Pancreas (tissue), 10 donors: ENCODE data around the gene PTX4. TPM values are rescaled to one million over a fixed set of nuclear protein-coding genes. Genes with fewer than 3 reads are reported as not detected.

ENCODE experiments used
- ATAC-seq, 4 donors: fragments of 200-7000 bp; cut with Tn5 transposase; one replicate each; pipeline versions ENCODE4 v1.8.0 to v1.9.1; 2020; ENCODE audit warnings: mild to moderate bottlenecking in 4 of 4, moderate library complexity in 4 of 4
- DNase-seq, 6 donors: peaks; one replicate each; pipeline ENCODE4 v3.0.0-alpha.2; 2020
- FAIRE-seq: peaks from 2 replicates; lab custom pipeline; 2012; peaks lifted over from hg19 to GRCh38; lab: Jason Lieb, UNC
- H3K27ac ChIP-seq, 4 donors: fragments of 200-600 bp; sonication (generic); 1 replicate in 3 of 4; 2 replicates in 1 of 4; pipeline versions ENCODE4 v1.5.0 to v1.8.0; 2020
- H3K27me3 ChIP-seq, 4 donors: fragments of 200-600 bp; one replicate each; pipeline ENCODE4 v1.8.0; 2021
- H3K36me3 ChIP-seq, 3 donors: fragments of 200-600 bp; sonication (generic) in 1 of 3; one replicate each; pipeline versions ENCODE4 v1.5.0 to v1.8.0; 2020 to 2021
- H3K4me1 ChIP-seq, 3 donors: fragments of 200-600 bp; one replicate each; pipeline ENCODE4 v1.8.0; 2021
- H3K4me3 ChIP-seq, 4 donors: fragments of 200-600 bp; sonication (generic) in 2 of 4; one replicate each; pipeline versions ENCODE4 v1.5.0 to v1.8.0; 2020 to 2021
- H3K9me3 ChIP-seq, 4 donors: fragments of 200-600 bp; one replicate each; pipeline ENCODE4 v1.8.0; 2021
- CTCF ChIP-seq, 4 donors: fragments of 200-600 bp; sonication (generic) in 3 of 4; IDR thresholded peaks; one replicate each; pipeline versions ENCODE4 v1.5.0 to v1.8.0; 2021; ENCODE audit warnings: antibody characterized with exemption in 4 of 4
- WGBS, 2 donors: extraction: QIAGEN DNeasy Blood & Tissue Kit; methylation state at CpG; one replicate each; pipeline ENCODE4 v1.1.7; 2013; 5-methylcytosine and 5-hydroxymethylcytosine counted together
- intact Hi-C, 3 donors: fragments of 100-400 bp; cut with DNase I; formaldehyde crosslinking; loops; one replicate each; pipeline versions ENCODE4 v1.11.1 to v1.14.2; 2022
- polyA plus RNA-seq, 2 donors: library from polyadenylated mRNA; stranded (reverse); fragments of 200-250 nt; gene quantifications; one replicate each; pipeline ENCODE4 v1.2.3, GENCODE V29; 2013
- total RNA-seq, 6 donors: library from RNA; stranded (reverse); fragmentation: NEBNext Ultra II Directional in 4 of 6; extraction: Animal tissue kit (Norgen Biotek cat#: 25700) in 4 of 6; gene quantifications; one replicate each; pipeline versions ENCODE4 v1.2.1 to v1.2.4, GENCODE V29; 2021 to 2023
- donor health status: healthy with polysubstance abuse.
- donor health status: DM: no; HTN: no; CAD: no; lungs with moderate emphysema.
- donor health status: DM: no; HTN: no; CAD: no.
- donor health status: control.
- donor health status: control.
- donor health status: Bipolar disorder and iron deficiency.
- donor health status: DM: yes; HTN: yes; CAD: no.
- donor health status: DM: no; HTN: no; CAD: no.
- donor health status: DM: no; HTN: no; CAD: no.
- donor health status: DM: yes; HTN: yes; CAD: no.

PTX4 gene
- total and polyA plus RNA-seq, 8 donors, result not detected

- no peak for TF ChIP-seq CTCF (IDR thresholded peaks at IDR 0.05)
- H3K27ac ChIP-seq, result no peak overlapping the region
- WGBS, 2 donors, result 93 to 95% methylated on average over 41 to 42 of the region's 42 CpGs
- ATAC-seq, result no peak
- peaks cover 0 to 40% (median 7%) of the 10 kb centered on the region in 3 donors for H3K36me3 ChIP-seq
- peak in 1 of 6 donors; percentile 52 for DNase-seq
- no peaks in the 10 kb centered on the region for H3K4me1 ChIP-seq
- intact Hi-C loops, result no loop called here
- H3K27me3 ChIP-seq, result no peaks in the 10 kb centered on the region
- no peak for FAIRE-seq
- H3K4me3 ChIP-seq, result no peak overlapping the region
- H3K9me3 ChIP-seq, result no peaks in the 10 kb centered on the region
Measured at GRCh38 chr16:1457489-1458245, 31.1 kb downstream of the PTX4 start.

GRCh38 chr16:1456951-1457350 is 31.8 kb downstream of the PTX4 start:
- WGBS, 2 donors, result 93 to 94% methylated on average over 16 of the region's 16 CpGs

GRCh38 chr16:1455190-1456171 is 33.3 kb downstream of the PTX4 start:
- intact Hi-C loops, result no loop called here
- no peak overlapping the region for H3K27ac ChIP-seq
- FAIRE-seq, result no peak
- no peaks in the 10 kb centered on the region for H3K27me3 ChIP-seq
- no peaks in the 10 kb centered on the region for H3K9me3 ChIP-seq
- TF ChIP-seq CTCF (IDR thresholded peaks at IDR 0.05), result no peak
- no peaks in the 10 kb centered on the region for H3K4me1 ChIP-seq
- peaks cover 0 to 35% (median 7%) of the 10 kb centered on the region in 3 donors for H3K36me3 ChIP-seq
- no peak for ATAC-seq
- 92 to 95% methylated on average over 40 to 41 of the region's 41 CpGs for WGBS, 2 donors
- peak in 1 of 6 donors; percentile 53 for DNase-seq
- H3K4me3 ChIP-seq, result no peak overlapping the region

More at GRCh38 chr16:1456951-1457350, 31.8 kb downstream of the PTX4 start:
- Histone ChIP-seq H3K27me3 (no peaks in the 10 kb centered on the region), H3K36me3 (peaks cover 0 to 43% (median 7%) of the 10 kb centered on the region in 3 donors), H3K27ac (no peak overlapping the region), H3K4me3 (no peak overlapping the region), H3K4me1 (no peaks in the 10 kb centered on the region), H3K9me3 (no peaks in the 10 kb centered on the region)
- intact Hi-C loops, result no loop called here
- TF ChIP-seq CTCF (IDR thresholded peaks at IDR 0.05), result no peak
- no peak for FAIRE-seq
- peak in 1 of 6 donors; percentile 56 for DNase-seq
- ATAC-seq, result no peak

- 91 to 92% methylated on average over 17 of the region's 17 CpGs for WGBS, 2 donors
- no peak for ATAC-seq
- TF ChIP-seq CTCF (IDR thresholded peaks at IDR 0.05), result no peak
- no peak overlapping the region for H3K4me3 ChIP-seq
- peaks cover 0 to 30% (median 7%) of the 10 kb centered on the region in 3 donors for H3K36me3 ChIP-seq
- no peaks in the 10 kb centered on the region for H3K4me1 ChIP-seq
- FAIRE-seq, result no peak
- intact Hi-C loops, result no loop called here
- peak in 1 of 6 donors; percentile 51 for DNase-seq
- no peak overlapping the region for H3K27ac ChIP-seq
- no peaks in the 10 kb centered on the region for H3K9me3 ChIP-seq
- H3K27me3 ChIP-seq, result no peaks in the 10 kb centered on the region
Measured at GRCh38 chr16:1454561-1454960, 34.2 kb downstream of the PTX4 start.
